ENCODE measurements around the gene EPPIN. TPM values are rescaled to one million over a fixed set of nuclear protein-coding genes. Genes with fewer than 3 reads are reported as not detected.

EPPIN gene
- total and polyA plus RNA-seq, 2 donors (not counting 3 experiments of a cell fraction or from before 2014, with no cell fraction given): not detected

GRCh38 chr20:45527294-45527693 is 19.9 kb downstream of the EPPIN start:
- Histone ChIP-seq H3K36me3 (ENCODE audit: control insufficient read depth in 2 of 2, extremely low read depth in 1 of 2, insufficient read depth in 2 of 2, low read length in 2 of 2) (no peaks in the 10 kb centered on the region), H3K27me3 (ENCODE audit: control insufficient read depth in 2 of 2, insufficient read depth in 2 of 2, low read length in 2 of 2) (no peaks in the 10 kb centered on the region), H3K27ac (ENCODE audit: insufficient read depth, low read depth, low read length) (no peak overlapping the region), H3K4me3 (replicated peaks in 1 of 3; ENCODE audit: insufficient read depth in 1 of 3, low read depth in 1 of 3, low read length in 3 of 3) (no peak overlapping the region), H3K9me3 (replicated peaks; ENCODE audit: control insufficient read depth, insufficient read depth, low read length) (no peaks in the 10 kb centered on the region), H3K9ac (replicated peaks; ENCODE audit: extremely low read depth, insufficient read depth, low read length) (no peak overlapping the region), H3K9me1 (replicated peaks; ENCODE audit: control insufficient read depth, extremely low read depth, insufficient read depth, low read length) (no peaks in the 10 kb centered on the region), H3K4me2 (ENCODE audit: insufficient read depth, low read length) (no peak overlapping the region), H2AFZ (ENCODE audit: low read depth, low read length) (no peak overlapping the region), H3K4me1 (ENCODE audit: control insufficient read depth, extremely low read depth, insufficient read depth, low read length) (no peaks in the 10 kb centered on the region), H3K79me2 (ENCODE audit: control insufficient read depth, insufficient read depth, low read length) (no peaks in the 10 kb centered on the region), H4K20me1 (replicated peaks; ENCODE audit: control insufficient read depth, extremely low read depth, insufficient read depth, low read length) (no peaks in the 10 kb centered on the region)
- no peak for FAIRE-seq
- DNase-seq (ENCODE audit: low read depth, low spot score): no peak
- BruUV-seq (replicated peaks): no TSS peak
- CTCF ChIA-PET: no interaction called here
- TF ChIP-seq POLR2A (IDR thresholded peaks at IDR 0.05; ENCODE audit: low read depth, low read length): no peak
- no peak for TF ChIP-seq EZH2 (IDR thresholded peaks at IDR 0.05; ENCODE audit: borderline replicate concordance, low read depth, low read length, severe bottlenecking)
- no peak for TF ChIP-seq MAX (IDR thresholded peaks at IDR 0.05; ENCODE audit: insufficient read depth, insufficient read length)
- no peak for TF ChIP-seq CTCF (IDR thresholded peaks at IDR 0.05; ENCODE audit: extremely low read depth in 1 of 2, insufficient read depth in 1 of 2, low read depth in 1 of 2, low read length in 2 of 2)
- TF ChIP-seq POLR2AphosphoS5 (IDR thresholded peaks at IDR 0.05; ENCODE audit: insufficient read depth, low read depth, low read length): no peak
- no peak for TF ChIP-seq MYC (IDR thresholded peaks at IDR 0.05; ENCODE audit: low read depth, low read length)
- TF ChIP-seq JUN (IDR thresholded peaks at IDR 0.05; ENCODE audit: borderline replicate concordance, insufficient read depth, insufficient read length, low read depth): no peak
- no peak for TF ChIP-seq GATA2 (IDR thresholded peaks at IDR 0.05; ENCODE audit: insufficient read depth, insufficient read length, low read depth, low read length)
- TF ChIP-seq FOS (IDR thresholded peaks at IDR 0.05; ENCODE audit: borderline replicate concordance, insufficient read depth, low read length): no peak
- POLR2A ChIA-PET: no interaction called here
- dilution Hi-C loops (cut with MboI; ENCODE audit: extremely low pct_ligation_motif_present, low sequenced_read_pairs) (no loop called here), intact Hi-C loops (cut with micrococcal nuclease) (no loop called here)

Data from endothelial cell of umbilical vein (primary cell).